Activated CD8-positive, alpha-beta memory T cell treated with anti-CD3 and anti-CD28 coated beads, Interleukin-2, amount 10 ng/mL, durations not matched to agents 7 days and 5 days (primary cell): Measurements from ENCODE around the gene DXO. TPM values are rescaled to one million over a fixed set of nuclear protein-coding genes. Genes with fewer than 3 reads are reported as not detected.
"Not testable (repeated sequence)": the region's sequence is repeated elsewhere in the genome, so short reads cannot be mapped to it uniquely, and the experiment has no call there.

Source experiments
- ATAC-seq: fragments of 150-1000 bp; cut with Tn5 transposase; one replicate; pipeline ENCODE4 v1.10.0; 2021; ENCODE audit warnings: moderate library complexity
- CTCF ChIA-PET: fragments of 350-600 bp; sonication (Branson Sonifier 250); formaldehyde crosslinking; loops from one replicate; lab custom pipeline; 2021; ENCODE audit warnings: antibody characterized with exemption; lab: Charles Lee
- DNase-seq: peaks from one replicate; pipeline ENCODE4 v3.0.0-alpha.2; 2020
- H3K27ac Mint-ChIP-seq: one replicate; pipeline ENCODE4 v1.8.0; 2021; ENCODE audit warnings: mild to moderate bottlenecking, mixed read lengths
- H3K27me3 Mint-ChIP-seq: one replicate; pipeline ENCODE4 v1.8.0; 2021; ENCODE audit warnings: mixed read lengths
- H3K36me3 Mint-ChIP-seq: one replicate; pipeline ENCODE4 v1.8.0; 2021; ENCODE audit warnings: mild to moderate bottlenecking, mixed read lengths
- H3K4me1 Mint-ChIP-seq: one replicate; pipeline ENCODE4 v1.8.0; 2021; ENCODE audit warnings: mixed read lengths
- H3K4me3 Mint-ChIP-seq: one replicate; pipeline ENCODE4 v1.8.0; 2021; ENCODE audit warnings: mild to moderate bottlenecking, moderate library complexity, mixed read lengths
- H3K9me3 Mint-ChIP-seq: one replicate; pipeline ENCODE4 v1.8.0; 2022; ENCODE audit warnings: low read depth, mixed read lengths
- total RNA-seq, 2 experiments: library from RNA; stranded (reverse); gene quantifications; one replicate each; pipeline ENCODE4 v1.2.3, GENCODE V29; 2021

The DXO gene
- total RNA-seq, 2 experiments from 2014 or later = 17.4 to 18.7 TPM

DNA sequence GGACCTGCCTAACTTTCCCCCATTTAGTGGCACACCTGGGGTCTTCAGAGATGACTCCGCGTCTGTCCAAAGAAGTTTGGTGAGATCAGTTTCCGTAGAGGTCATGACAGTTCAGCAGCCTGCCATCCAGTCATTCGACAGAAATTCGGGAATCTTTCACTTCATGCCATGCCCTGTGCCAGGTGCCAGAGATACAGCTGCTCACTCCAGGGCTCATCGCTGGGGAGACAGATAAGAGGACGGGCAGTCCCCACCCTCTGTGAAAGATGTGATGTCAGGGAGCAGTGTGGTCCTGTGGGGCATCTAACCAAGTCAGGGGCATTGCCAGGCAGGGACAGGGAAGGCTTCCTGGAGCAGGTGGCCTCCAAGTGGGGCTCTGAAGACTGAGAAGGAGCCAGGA lies 31.4 kb upstream of the DXO start:
- H3K27ac Mint-ChIP-seq, H3K36me3 Mint-ChIP-seq, H3K4me1 Mint-ChIP-seq, H3K4me3 Mint-ChIP-seq, H3K9me3 Mint-ChIP-seq, ATAC-seq, CTCF ChIA-PET, DNase-seq, H3K27me3 Mint-ChIP-seq: not testable (repeated sequence)

GRCh38 chr6:32002546-32003268 lies 30.8 kb upstream of the DXO start:
- H3K27ac Mint-ChIP-seq = not testable (repeated sequence)

GRCh38 chr6:31996385-31996784 lies 24.4 kb upstream of the DXO start:
- H3K36me3 Mint-ChIP-seq, H3K27me3 Mint-ChIP-seq, DNase-seq, ATAC-seq, H3K9me3 Mint-ChIP-seq, H3K27ac Mint-ChIP-seq, H3K4me1 Mint-ChIP-seq, CTCF ChIA-PET, H3K4me3 Mint-ChIP-seq: not testable (repeated sequence)

More at GRCh38 chr6:32002546-32003268, 30.8 kb upstream of the DXO start:
- H3K4me1 Mint-ChIP-seq, H3K27me3 Mint-ChIP-seq, H3K9me3 Mint-ChIP-seq, H3K36me3 Mint-ChIP-seq, DNase-seq, ATAC-seq, H3K4me3 Mint-ChIP-seq, CTCF ChIA-PET: not testable (repeated sequence)

- H3K4me1 Mint-ChIP-seq, H3K27ac Mint-ChIP-seq, H3K4me3 Mint-ChIP-seq, H3K9me3 Mint-ChIP-seq, H3K27me3 Mint-ChIP-seq, H3K36me3 Mint-ChIP-seq, CTCF ChIA-PET, ATAC-seq, DNase-seq: not testable (repeated sequence)
These were observed 22.5 kb upstream of the DXO start for GRCh38 chr6:31994421-31994820.

DNA sequence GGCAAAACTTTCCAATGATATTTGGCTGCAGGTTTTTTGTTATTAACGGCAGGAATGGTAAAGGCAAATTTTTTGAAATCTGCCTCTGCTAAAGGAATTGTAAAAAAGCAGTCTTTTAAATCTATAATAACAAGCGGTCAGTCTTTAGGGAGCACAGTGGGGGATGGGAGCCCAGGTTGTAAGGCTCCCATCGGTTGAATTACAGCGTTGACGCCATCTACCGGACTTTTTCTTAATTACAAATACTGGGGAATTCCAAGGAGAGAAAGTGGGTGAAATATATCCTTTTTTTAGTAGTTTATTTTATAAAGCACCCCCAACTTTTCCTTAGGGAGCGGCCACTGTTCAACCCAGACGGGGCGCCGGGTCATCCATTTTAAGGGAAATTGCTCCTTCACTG lies 17.4 kb upstream of the DXO start:
- ATAC-seq, H3K27ac Mint-ChIP-seq, H3K36me3 Mint-ChIP-seq, DNase-seq, H3K9me3 Mint-ChIP-seq, H3K27me3 Mint-ChIP-seq, H3K4me1 Mint-ChIP-seq, CTCF ChIA-PET, H3K4me3 Mint-ChIP-seq: not testable (repeated sequence)

GRCh38 chr6:31981744-31982143 lies 9.8 kb upstream of the DXO start, which contains the start of gene C4A:
Gene C4A (plus strand): TSS chr6:31982057. CDS start chr6:31982108, 51 bp downstream.
- ATAC-seq, H3K27me3 Mint-ChIP-seq, H3K4me1 Mint-ChIP-seq, CTCF ChIA-PET, H3K36me3 Mint-ChIP-seq, H3K27ac Mint-ChIP-seq, H3K9me3 Mint-ChIP-seq, H3K4me3 Mint-ChIP-seq, DNase-seq: not testable (repeated sequence)

DNA sequence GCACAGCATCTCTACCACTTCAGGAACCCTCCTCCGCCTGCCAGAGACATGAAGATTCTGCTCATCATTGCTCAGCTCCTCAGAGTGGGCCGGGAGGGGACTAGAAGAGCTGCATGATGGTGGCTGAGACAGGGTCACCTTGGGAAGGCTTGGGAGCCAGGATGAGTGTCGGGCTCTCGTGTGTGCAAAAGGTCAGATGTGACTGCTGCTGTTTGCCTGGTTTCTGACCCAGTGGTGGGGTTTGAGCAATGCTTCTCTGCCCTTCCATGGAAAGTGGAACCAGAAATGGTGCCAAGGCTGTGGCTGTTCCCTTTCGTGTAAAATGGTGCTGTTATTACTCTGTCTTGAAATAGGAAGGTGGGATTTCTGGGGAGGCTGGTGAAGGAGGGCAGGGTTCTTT lies 9.1 kb upstream of the DXO start:
- DNase-seq, H3K27ac Mint-ChIP-seq, H3K36me3 Mint-ChIP-seq, H3K27me3 Mint-ChIP-seq, H3K4me1 Mint-ChIP-seq, CTCF ChIA-PET, H3K4me3 Mint-ChIP-seq, H3K9me3 Mint-ChIP-seq, ATAC-seq: not testable (repeated sequence)

GRCh38 chr6:31980195-31980876 lies 8.4 kb upstream of the DXO start:
- H3K9me3 Mint-ChIP-seq, CTCF ChIA-PET, ATAC-seq, H3K4me1 Mint-ChIP-seq, H3K27me3 Mint-ChIP-seq, H3K27ac Mint-ChIP-seq, H3K4me3 Mint-ChIP-seq, DNase-seq, H3K36me3 Mint-ChIP-seq: not testable (repeated sequence)

DNA sequence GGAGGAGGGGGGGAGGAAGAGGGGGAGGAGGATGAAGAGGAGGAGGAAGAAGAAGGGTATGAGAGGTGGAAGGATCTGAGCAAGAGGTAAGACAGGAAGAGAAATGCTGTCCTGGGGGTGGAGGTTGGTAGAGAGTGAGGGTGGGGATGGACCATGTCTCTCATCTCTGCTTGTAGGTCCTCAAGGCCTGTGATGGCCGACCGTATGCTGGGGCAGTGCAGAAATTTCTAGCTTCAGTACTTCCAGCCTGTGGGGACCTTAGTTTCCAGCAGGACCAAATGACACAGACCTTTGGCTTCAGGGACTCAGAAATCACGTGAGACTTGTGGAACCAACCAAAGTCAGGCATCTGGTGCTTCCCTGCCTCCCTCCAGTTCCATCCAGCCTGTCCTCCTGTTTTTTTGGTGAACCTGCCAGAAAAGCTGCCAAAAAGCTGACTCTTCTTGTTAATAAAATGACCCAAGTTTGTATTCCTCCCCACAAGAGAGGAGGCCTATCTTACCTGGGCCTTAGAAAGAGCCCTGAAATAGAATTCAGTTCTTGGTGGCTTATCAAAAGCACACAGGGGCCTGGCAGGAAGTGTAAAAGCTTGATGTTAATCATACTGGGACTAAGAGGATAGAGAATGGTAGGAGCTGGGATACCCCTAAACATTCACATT lies 7.4 kb upstream of the DXO start:
- no peaks in the 10 kb centered on the region for H3K9me3 Mint-ChIP-seq
- peaks cover 2% of the 10 kb centered on the region for H3K36me3 Mint-ChIP-seq
- peak overlapping the region; percentile 9 for H3K27ac Mint-ChIP-seq
- no peaks in the 10 kb centered on the region for H3K27me3 Mint-ChIP-seq
- ATAC-seq (no peak), DNase-seq (no peak)
- CTCF ChIA-PET = no interaction called here
- H3K4me1 Mint-ChIP-seq = peaks cover 4% of the 10 kb centered on the region
- H3K4me3 Mint-ChIP-seq = no peak overlapping the region

DNA sequence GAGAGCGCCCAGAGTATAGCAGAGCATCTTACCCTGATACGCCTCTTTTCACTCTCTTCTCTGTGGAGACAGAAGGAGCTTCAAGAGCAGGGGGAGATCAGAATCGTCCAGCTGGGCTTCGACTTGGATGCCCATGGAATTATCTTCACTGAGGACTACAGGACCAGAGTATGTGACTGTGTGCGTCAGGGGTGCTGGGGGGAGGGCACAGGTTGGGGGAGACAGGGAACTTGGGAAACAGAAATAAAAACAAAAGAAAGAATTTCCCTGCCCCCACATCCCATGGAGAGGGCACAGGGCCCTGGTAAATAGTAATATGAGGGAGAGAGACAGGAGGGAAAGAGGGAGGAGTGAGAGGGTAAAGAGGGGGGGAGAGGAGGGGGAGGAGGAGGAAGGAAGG lies 6.9 kb upstream of the DXO start:
- DNase-seq (no peak), ATAC-seq (no peak)
- Mint-ChIP-seq H3K4me1 (peaks cover 5% of the 10 kb centered on the region), H3K36me3 (peaks cover 2% of the 10 kb centered on the region), H3K27me3 (no peaks in the 10 kb centered on the region), H3K9me3 (no peaks in the 10 kb centered on the region), H3K27ac (no peak overlapping the region), H3K4me3 (no peak overlapping the region)
- CTCF ChIA-PET = no interaction called here

GRCh38 chr6:31977816-31978431 lies 6.0 kb upstream of the DXO start:
- CTCF ChIA-PET = no interaction called here
- Mint-ChIP-seq H3K9me3 (no peaks in the 10 kb centered on the region), H3K36me3 (peaks cover 2% of the 10 kb centered on the region), H3K27me3 (no peaks in the 10 kb centered on the region), H3K4me3 (no peak overlapping the region), H3K4me1 (peaks cover 13% of the 10 kb centered on the region), H3K27ac (no peak overlapping the region)
- DNase-seq = no peak
- no peak for ATAC-seq

- H3K9me3 Mint-ChIP-seq, H3K36me3 Mint-ChIP-seq, DNase-seq, H3K27ac Mint-ChIP-seq, H3K4me3 Mint-ChIP-seq, ATAC-seq, H3K27me3 Mint-ChIP-seq, CTCF ChIA-PET: not testable (repeated sequence)
- H3K4me1 Mint-ChIP-seq = peaks cover 22% of the 10 kb centered on the region
These were observed 4.1 kb upstream of the DXO start for GRCh38 chr6:31976065-31976464.

DNA sequence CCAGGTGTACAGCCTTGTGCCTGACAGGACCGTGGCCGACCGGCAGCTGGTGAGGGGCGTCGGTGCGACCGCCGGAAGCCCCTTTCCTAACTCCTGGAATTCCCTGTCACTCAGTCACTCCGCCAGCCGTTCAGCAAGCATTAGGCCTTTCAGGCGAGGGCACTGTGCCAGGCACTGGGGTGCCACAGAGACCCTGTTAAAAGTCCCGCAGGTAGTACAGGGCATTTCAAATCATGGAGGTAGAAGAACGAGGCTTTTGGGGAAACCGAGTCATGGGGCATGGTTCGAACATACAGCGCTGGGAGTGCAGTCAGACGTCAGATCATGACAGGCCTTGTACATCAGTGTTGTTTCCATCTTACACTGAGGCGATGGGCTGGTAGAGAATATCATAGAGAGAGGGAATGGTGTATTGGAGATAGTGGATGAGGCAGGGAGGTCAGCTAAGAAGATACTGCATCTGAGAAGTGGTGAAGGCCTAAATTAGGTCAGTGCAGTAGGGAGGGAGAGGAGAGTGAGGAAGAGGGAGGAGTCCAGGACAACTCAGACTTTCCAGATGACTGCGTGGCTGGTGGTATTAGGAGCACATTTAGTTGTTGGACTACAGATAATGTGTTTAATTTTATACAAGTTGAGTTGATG lies 892 bp upstream of the DXO start:
- ATAC-seq (no peak), DNase-seq (no peak)
- H3K27me3 Mint-ChIP-seq = no peaks in the 10 kb centered on the region
- no peaks in the 10 kb centered on the region for H3K9me3 Mint-ChIP-seq
- CTCF ChIA-PET = interaction anchor here (1.1 to 4.4 kb wide), 3 partner anchors 14 to 22 kb away, joined by 3 to 27 read pairs (median 12); partner anchors contain the start of genes NELFE and SKIC2
- H3K36me3 Mint-ChIP-seq = peaks cover 9% of the 10 kb centered on the region
- peak overlapping the region; percentile 100 for H3K27ac Mint-ChIP-seq
- peaks cover 34% of the 10 kb centered on the region for H3K4me1 Mint-ChIP-seq
- peak overlapping the region; percentile 96 for H3K4me3 Mint-ChIP-seq
